Endothelial cell of umbilical vein (primary cell): Measurements from ENCODE around the gene FBN2.

Experiments used
- FOS ChIP-seq: IDR thresholded peaks from 2 replicates; pipeline ENCODE4 v1.6.1; 2011; ENCODE audit warnings: mild to moderate bottlenecking, low read length, moderate library complexity, borderline replicate concordance; ENCODE audit not compliant: insufficient read depth
- MAX ChIP-seq: IDR thresholded peaks from 2 replicates; pipeline ENCODE4 v1.6.1; 2011; ENCODE audit not compliant: insufficient read depth, insufficient read length
- TF ChIP-seq, protein P1 (sequence below), 2 donors: IDR thresholded peaks; 1 replicate in 1 of 2; 2 replicates in 1 of 2; pipeline ENCODE4 v1.5.1; 2011; ENCODE audit warnings: low read length in 2 of 2, mild to moderate bottlenecking in 2 of 2, moderate library complexity in 2 of 2, control low read depth in 1 of 2, inconsistent platforms in 1 of 2, low read depth in 1 of 2; ENCODE audit not compliant: insufficient read depth in 1 of 2; ENCODE audit errors: extremely low read depth in 1 of 2

DNA sequence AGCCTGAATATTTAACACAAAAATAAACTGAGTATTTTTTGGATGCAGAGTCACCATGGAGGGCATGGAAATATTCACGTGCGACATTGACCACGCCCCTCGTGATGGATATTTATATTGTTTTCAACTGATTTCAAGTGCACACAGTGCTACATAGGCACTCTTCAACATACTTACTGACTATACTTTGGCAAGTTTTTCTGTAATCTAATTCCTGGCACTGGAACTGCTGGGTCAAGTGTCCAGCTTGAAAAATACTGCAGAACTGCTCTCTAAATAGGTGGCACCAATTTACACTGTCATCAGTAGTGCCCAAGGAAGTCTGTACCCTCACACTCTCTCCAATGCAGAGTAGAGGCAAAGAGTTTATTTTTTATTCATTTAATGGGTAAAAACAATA lies 65.1 kb downstream of the FBN2 start:
- TF ChIP-seq, protein P1, sequence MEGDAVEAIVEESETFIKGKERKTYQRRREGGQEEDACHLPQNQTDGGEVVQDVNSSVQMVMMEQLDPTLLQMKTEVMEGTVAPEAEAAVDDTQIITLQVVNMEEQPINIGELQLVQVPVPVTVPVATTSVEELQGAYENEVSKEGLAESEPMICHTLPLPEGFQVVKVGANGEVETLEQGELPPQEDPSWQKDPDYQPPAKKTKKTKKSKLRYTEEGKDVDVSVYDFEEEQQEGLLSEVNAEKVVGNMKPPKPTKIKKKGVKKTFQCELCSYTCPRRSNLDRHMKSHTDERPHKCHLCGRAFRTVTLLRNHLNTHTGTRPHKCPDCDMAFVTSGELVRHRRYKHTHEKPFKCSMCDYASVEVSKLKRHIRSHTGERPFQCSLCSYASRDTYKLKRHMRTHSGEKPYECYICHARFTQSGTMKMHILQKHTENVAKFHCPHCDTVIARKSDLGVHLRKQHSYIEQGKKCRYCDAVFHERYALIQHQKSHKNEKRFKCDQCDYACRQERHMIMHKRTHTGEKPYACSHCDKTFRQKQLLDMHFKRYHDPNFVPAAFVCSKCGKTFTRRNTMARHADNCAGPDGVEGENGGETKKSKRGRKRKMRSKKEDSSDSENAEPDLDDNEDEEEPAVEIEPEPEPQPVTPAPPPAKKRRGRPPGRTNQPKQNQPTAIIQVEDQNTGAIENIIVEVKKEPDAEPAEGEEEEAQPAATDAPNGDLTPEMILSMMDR (IDR thresholded peaks at IDR 0.05; ENCODE audit: extremely low read depth in 1 of 2, insufficient read depth in 1 of 2, low read depth in 1 of 2, low read length in 2 of 2), result no peak
- TF ChIP-seq MAX, result no peak
- TF ChIP-seq FOS, result no peak
